GM21447 (cell line): ENCODE data around the gene PADI3.
"Not testable (repeated sequence)": the region's sequence is repeated elsewhere in the genome, so short reads cannot be mapped to it uniquely, and the experiment has no call there.

Source experiments
- ATAC-seq: cut with Tn5 transposase; IDR thresholded peaks from one replicate; pipeline ENCODE4 v1.9.1; 2021; ENCODE audit not compliant: unreplicated experiment

PADI3 gene

DNA sequence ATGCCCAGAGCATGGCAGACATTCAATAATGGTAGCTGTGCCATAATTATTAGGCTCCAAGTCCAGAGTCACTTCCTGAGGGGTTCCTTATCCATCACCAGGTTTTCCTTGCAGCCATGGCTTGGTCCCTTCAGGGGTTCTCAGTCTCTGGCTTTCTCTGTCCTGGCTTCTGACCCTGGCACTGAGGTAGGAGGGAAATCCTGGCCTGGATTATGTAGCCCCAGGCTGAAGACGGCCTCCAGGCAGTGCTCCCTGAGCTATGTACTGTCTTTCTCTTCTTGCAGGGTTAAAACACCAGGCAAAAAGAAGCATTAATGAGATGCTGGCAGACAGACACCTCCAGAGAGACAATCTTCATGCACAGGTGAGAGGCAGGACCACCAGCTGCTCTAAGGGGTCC is 9.5 kb upstream of the PADI3 start:
- no peak for ATAC-seq

DNA sequence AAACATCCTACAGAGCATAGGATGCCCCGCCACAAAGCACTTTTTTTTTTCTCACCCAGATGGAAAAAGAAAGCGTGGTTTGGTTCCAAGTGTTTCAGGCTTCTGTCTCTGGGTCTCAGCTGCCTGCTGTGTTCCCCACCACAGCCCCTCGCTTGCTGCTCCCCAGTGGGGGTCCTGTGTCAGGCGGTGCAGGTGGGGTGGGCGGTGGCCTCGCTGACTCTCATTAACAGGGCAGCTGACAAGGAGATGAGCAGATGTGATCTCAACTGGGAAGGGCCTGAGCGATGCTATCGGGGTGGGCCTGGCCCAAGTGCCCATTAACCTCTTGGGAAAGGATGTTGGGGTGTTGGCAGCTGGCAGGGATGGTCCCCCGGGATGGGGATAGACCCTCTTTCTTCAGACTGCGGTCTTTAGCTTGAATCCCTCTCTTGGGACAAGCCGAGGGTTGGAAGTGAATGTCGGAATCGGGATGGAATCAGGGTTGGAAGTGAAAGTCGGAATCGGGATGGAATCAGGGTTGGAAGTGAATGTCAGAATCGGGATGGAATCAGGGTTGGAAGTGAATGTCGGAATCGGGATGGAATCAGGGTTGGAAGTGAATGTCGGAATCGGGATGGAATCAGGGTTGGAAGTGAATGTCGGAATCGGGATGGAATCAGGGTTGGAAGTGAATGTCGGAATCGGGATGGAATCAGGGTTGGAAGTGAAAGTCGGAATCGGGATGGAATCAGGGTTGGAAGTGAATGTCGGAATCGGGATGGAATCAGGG is 7.7 kb upstream of the PADI3 start:
- not testable (repeated sequence) for ATAC-seq

DNA sequence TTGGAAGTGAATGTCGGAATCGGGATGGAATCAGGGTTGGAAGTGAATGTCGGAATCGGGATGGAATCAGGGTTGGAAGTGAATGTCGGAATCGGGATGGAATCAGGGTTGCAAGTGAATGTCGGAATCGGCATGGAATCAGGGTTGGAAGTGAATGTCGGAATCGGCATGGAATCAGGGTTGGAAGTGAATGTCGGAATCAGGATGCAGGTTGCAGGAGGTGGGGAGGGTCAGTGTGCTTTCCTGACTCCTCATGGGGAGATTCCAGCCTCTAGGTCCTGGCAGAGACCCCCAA is 7.2 kb upstream of the PADI3 start:
- ATAC-seq, result not testable (repeated sequence)

DNA sequence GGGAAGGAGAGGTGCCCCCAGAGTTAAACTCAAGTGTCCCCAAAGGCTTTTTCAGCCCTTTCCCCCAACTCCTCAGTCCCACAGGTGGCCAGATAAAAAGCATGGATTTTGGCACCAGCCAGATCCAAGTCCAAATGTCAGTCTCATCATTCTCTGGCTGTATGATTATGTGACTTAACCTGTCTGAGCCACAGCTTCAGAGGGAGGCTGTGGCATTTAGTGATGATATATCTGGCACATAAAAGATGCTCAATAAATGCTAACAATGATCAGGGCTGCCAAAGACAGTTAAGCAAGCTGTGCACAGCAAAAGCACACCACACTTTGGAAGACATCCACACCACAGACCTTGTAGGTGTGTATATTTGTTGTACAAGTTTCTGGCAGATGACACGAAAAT is 5.6 kb upstream of the PADI3 start:
- no peak for ATAC-seq

DNA sequence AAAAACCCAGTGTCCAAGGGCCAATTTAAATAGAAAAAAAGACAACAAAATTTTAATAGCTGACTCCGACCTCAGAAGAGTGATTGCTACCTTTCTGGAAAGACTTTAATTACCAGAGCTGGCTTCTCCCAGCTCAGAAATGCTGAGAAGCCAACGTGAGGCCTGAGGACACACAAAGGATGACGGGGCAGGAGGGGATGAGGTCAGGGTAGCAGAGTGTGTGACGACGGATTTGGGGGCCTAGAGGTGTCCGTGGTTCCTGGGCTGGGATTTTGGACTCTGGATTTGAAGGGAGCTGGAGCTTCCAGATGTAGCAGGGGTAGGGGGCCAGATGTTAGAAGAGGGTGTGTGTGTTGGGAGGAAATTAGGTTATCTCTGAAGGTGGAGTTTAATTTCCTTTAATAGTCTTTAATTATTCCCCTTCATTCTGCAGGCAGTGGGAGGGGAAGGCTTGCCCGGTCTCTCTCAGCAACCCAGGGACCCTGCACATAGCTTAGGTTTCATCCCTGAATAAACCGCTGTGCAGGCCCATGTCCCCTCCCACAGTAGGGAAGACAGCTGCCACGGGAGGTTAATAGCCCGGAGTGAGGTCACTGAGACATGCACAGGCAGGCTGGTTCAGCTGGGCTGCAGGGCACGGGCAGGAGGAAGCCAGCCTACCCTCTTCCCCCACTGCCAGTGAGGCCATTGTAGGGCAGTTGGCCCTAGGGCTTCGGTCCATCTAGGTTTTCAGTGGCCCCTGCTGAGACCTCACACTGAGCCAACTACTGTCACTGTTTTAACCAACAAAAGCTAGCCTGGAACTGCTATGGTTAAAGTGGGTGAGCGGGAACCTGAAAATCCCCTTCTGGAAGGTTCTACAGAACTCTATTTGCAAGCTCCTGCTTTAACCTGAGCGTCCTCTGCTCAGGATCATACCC is 3.8 kb upstream of the PADI3 start:
- no peak for ATAC-seq

DNA sequence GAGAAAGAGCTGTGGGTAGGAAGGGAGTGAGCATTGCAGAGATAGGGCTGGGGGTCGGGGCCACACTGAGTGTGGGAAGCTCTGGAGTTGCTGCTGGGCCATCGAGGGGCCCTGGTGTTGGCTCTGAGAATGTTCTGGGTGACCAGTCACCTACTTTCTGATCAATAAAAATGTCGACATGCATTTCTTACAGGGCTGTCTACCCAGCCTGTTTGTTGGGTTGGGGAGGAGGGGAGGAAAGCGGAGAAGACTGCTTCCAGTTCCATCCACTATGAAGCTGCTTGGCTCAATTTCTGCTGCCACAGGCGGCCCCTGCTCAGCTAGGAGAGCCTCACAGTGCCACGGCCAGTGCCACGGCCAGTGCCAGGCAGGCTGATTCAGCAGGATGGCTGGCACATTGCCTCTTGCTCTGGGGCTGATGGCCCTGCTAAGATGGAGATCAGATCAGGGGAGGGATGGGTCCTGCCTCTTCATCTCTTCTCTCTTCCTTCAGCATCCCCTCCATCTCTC is 3.0 kb upstream of the PADI3 start:
- ATAC-seq, result no peak

DNA sequence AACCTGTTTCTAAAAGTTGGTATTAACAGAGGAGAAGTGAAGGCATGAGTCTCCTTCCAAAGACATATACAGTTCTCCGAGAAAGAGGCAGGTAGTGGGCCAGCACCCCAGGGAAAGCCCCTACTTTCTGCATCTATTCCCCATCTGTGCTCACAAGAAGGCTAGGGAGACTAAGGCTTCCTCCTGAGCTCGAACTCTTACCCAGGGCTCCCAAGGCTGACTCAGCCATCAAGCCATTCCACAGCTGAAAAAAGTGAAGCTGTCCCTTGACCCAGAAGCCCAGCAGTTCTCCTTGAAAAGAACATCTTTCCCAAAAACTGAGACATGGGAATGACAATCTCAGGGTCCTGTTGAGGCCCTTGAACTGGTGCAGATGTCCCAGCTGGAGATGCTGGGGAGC is 1.9 kb upstream of the PADI3 start:
- ATAC-seq, result no peak

DNA sequence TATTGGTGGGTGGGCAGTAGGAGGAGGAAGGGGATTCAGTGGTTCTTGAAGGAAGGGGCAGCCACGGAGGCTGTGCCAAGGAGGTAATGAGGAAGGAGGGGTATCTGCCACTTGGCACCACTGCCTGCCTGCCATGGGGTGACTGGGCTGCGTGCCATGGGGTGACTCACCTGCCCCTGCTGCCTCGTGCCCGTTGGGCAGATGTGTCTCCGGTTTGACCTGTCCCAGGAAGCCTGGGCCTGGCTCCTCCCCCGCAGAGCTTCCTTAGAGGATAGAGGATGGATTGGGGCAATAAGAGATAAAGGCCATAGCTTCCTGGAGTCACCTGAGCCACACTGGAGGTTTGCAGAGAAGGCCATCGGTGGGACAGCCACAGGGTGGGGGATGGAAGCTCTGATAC is 1.7 kb downstream of the PADI3 start:
- ATAC-seq, result no peak

DNA sequence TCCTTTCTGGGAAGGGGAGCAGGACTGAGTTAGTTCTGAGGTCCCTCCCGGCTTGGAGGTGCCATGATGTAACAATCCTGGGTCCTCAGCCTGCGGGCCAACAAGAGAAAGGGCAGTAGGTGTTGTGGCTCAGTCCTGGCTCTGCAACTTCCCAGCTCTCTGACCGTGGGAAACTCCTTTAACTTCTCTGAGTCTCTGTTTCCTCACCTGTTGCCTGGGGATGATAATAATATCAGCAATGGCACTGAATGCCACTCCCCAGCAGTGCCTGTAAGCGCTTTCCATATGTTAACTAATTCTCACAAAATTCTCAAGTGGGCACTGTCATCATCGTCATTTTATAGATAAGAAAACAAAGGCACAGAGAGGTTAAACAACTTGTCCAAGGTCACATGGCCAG is 2.3 kb downstream of the PADI3 start:
- no peak for ATAC-seq

DNA sequence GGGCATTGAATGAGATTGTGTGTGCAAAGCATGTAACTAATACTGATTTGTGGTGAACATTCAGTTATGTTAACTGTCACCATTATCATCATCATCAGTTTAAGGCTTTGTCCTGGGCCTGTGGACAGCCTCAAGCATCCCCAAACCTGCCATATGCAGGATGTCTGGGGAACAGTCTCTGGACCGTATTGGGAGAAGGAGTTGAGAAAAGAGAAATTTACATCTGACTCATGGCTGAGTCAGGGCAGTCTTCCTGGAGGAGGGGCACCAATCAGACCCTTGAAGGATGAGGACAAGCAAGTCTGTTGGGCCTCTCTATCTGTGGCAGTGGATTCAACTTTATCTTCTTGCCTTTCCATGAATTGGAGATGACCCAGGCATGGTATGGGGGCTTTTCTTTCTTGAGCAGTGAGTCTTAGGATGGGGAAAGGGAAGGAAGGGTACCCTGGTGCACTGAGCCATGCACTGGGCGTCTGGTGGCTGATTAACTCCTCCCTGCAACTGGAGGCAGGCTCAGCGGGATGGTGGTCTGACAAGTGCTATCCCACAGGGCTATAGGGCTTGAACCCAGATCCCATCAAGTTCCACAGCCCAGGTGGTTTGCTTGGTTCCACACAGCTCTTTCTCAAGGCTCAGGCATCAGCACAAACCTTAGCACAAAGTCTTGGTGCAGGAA is 2.9 kb downstream of the PADI3 start:
- no peak for ATAC-seq

DNA sequence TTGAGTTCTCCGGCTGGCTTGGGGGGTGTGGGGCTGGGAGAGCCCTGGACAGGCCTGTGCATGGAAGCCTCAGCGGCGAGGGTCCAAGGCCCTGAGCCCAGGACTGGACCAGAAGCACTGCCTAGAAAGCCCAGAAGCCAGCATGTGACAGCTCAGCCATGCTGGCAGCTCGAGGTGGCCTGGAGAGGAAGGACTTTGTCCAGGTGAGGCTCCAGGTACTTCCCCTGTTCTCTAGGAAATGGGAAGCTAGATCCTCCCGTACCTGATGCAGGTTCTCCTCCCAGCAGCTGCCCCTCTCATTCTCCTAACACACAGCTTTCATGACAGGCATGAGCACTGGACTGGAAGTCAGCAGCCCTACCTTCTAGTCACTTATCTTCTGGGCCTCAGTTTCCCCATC is 6.4 kb downstream of the PADI3 start:
- no peak for ATAC-seq

DNA sequence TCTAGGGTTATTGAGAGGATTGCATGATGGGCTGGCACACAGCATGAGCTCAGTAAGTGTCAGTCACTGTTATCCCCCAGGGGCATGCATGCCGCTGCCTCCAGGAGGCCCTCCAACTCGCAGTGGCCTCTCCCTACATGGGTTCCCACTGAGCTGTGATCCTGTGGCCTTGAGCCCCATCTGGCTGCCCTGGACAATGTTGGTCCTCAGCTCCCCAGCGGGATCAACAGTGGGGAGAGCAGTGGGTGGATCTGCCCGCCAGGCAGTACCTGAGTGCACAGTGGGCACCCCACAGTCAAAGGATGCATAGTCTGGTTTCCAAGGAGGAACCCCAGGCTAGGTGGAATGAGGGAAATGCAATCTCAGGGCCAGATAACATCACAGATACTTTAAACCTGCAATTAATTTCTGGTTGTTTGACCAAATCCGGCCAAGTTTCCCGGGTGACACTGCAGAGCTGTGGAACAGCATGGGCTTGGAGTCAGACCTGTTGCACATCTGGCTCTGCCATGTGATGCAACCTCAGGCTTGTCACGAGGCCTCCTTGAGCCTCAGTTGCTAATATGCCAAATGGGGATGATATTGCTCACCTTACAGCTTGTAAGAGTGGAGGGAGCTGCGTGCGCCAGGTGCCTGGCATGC is 9.3 kb downstream of the PADI3 start:
- no peak for ATAC-seq

DNA sequence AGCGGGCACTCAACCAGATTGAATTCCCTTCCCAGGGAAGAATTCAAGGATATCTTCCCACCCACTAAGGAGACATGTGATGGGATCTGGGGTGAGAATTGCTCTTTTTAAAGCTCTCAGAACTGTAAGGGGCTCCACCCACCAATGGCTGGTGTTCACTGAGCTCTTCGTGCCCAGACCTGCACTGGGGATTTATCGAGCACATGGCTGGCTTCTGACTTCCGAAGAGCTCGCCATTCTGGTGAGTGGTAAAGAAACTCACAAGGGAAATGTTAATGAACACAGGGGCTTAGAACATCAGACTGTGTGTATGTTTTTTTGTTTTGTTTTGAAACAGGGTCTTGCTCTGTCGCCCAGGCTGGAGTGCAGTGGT is 9.8 kb downstream of the PADI3 start:
- ATAC-seq, result no peak

DNA sequence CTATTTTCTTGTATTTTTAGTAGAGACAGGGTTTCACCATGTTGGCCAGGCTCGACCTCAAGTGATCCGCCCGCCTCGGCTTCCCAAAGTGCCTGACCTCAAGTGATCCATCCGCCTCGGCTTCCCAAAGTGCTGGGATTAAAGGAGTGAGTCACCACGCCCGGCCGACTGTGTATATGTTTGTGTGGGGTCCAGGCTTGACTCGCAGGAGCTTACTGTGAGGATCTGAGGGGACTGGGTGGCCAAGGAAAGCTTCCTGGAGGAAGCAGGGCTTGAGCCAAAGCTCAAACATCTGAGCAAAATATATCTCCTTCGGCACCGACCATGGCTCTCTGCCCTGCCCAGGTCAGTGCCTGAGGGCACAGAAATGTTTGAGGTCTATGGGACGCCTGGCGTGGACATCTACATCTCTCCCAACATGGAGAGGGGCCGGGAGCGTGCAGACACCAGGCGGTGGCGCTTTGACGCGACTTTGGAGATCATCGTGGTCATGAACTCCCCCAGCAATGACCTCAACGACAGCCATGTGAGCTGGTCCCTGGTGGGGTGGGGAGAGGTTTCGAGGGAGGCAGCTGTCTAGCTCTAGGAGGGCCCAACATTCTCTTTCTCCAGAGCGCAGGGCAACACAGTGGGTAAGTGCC is 10.5 kb downstream of the PADI3 start:
- ATAC-seq, result no peak

DNA sequence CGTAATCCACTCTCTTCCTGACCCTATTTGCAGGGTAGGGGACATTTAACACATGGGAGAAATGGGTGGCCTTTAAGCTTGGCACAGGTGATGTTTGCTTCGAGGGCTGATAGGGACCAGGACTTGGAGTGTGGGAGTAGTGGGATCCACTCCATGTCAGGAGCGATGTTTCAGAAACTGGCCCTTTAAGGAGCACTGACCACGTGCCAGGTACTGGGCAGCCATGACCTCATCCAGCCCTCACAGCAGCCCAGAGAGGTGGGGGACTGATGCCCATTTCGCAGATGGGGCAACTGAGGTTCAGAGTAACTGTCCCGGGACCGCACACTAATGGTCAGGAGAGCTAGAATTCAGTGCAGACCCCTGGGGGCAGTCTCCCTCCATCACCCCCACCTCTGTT is 11.4 kb downstream of the PADI3 start:
- no peak for ATAC-seq

DNA sequence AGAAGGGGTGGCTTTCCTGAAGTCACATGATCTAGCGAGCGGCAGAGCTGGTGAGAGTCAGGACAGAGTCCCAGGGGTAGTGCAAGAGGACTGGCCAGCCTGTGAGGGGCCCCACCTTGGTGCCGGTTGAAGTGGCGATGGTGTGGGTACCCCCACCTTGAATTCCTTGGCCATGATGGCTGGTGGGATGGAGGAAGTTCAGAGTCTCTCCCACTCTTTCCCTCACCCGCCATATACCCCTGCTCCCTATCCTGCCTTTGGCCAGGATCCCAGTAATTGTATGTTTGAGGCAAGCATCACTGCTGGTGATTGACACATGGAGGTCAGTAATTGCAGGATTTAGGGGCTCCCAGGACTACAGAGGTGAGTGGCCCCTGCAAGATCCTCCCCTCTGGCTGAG is 11.8 kb downstream of the PADI3 start:
- ATAC-seq, result no peak

DNA sequence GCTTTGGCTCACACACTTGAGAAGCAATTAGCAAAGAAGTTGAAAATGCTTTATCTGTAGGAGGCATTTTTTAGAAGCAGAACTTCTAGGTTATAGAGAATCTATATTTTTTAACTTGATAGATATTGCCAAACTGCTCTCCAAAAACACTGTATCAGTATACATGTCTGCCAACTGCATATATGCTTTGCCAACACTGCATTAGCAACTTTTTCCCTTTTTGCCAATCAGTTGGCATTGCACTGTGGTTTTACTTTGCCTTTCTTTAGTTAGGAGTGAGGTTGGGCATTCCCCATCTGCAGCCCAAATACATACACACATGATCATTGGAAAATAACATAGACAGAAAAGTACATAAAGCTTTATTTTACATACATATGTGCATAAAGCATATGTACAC is 15.0 kb downstream of the PADI3 start:
- ATAC-seq, result no peak

DNA sequence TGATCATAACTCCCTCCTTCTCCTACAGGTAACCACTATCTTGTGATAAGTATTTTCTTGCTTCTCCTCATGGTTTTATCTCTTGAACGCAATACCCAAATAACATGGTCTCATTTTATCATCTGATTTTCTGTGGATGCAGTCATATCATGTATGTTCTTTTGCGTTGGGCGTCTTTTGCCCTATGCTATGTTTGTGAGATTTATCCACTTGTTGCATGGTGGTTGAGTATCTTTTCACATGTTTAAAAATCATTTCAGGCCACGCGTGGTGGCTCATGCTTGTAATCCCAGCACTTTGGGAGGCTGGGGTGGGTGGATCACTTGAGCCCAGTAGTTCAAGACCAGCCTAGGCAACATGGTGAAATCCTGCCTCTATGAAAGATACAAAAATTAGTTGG is 15.6 kb downstream of the PADI3 start:
- no peak for ATAC-seq

DNA sequence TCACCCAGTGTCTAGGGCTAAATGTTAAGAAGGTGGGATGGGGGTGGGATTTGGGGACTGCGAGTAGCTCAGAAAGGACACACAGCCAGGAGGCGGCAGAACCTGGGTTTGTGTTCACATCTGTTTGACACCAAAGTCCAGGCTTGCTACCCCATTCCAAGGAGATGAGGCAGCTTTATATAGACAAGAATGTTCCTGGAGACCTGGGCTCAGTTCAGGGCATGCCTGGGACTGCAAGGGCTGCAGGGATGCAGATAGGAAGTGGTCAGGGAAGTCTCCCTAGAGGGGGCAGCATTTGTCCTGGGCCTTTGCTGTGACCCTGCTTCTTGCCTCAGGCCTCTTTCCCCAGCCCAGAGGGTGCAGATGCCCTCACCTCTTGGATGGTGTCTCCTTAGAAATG is 16.3 kb downstream of the PADI3 start:
- no peak for ATAC-seq

DNA sequence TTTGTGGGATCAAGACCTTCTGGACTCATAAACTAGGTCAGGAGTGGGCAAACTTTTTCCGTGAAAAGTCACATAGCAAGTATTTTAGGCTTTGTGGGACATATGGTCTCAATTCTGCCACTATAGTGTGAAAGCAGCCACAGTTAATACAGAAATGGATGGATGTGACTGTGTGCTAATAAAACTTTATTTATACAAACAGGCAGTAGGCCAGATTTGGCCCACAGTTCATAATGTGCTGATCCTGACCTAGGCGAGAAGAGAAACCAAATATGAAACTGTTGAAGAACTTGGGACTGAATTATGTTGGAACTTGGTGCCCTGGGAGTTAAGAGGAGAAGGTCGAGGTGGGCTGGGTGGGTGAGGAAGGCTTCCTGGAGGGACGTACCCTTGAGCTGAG is 17.1 kb downstream of the PADI3 start:
- no peak for ATAC-seq
